GM12878 (cell line): Measurements from ENCODE around the gene DALRD3. TPM values are rescaled to one million over a fixed set of nuclear protein-coding genes. Genes with fewer than 3 reads are reported as not detected.

Source experiments
- ATAC-seq: fragments of 200-7000 bp; cut with Tn5 transposase; 3 replicates; pipeline ENCODE4 v1.9.1; 2020; ENCODE audit warnings: mild to moderate bottlenecking, moderate library complexity
- BruUV-seq: library from RNA; stranded (reverse); fragments of 400-500 nt; replicated peaks from 2 replicates; lab custom pipeline; 2021; lab: Mats Ljungman, UMichigan
- CTCF ChIA-PET: fragments of 300-600 bp; sonication (Branson Sonifier 250); formaldehyde crosslinking; extraction: SDS; loops from one replicate; lab custom pipeline; 2021; ENCODE audit warnings: inconsistent platforms; lab: Yijun Ruan, JAX
- POLR2A ChIA-PET: fragments of 350-600 bp; formaldehyde crosslinking; extraction: SDS; loops from one replicate; lab custom pipeline; 2021; ENCODE audit warnings: inconsistent platforms; lab: Charles Lee
- RAD21 ChIA-PET: fragments of 300-600 bp; sonication (Branson Sonifier 250); formaldehyde crosslinking; loops from one replicate; lab custom pipeline; 2023; ENCODE audit warnings: antibody characterized with exemption; ENCODE audit not compliant: unreplicated experiment; lab: Charles Lee
- SMC1A ChIA-PET: fragments of 300-600 bp; sonication (Branson Sonifier 250); formaldehyde crosslinking; loops from one replicate; lab custom pipeline; 2023; ENCODE audit not compliant: unreplicated experiment, uncharacterized antibody; lab: Charles Lee
- DNase-seq: peaks from one replicate; pipeline ENCODE4 v3.0.0-alpha.2; 2011; ENCODE audit warnings: low read depth, low spot score
- FAIRE-seq: peaks from 3 replicates; lab custom pipeline; 2011; peaks lifted over from hg19 to GRCh38; lab: Jason Lieb, UNC
- H2AFZ ChIP-seq: 2 replicates; pipeline ENCODE4 v1.6.0; 2011; ENCODE audit warnings: low read depth, low read length, control low read depth; ENCODE audit not compliant: control insufficient read depth
- H3K27ac ChIP-seq: 2 replicates; pipeline ENCODE4 v1.5.1; 2011; ENCODE audit warnings: control low read depth; ENCODE audit not compliant: control insufficient read depth, insufficient read depth
- H3K27me3 ChIP-seq, 2 experiments: replicated peaks in 1 of 2; 2 replicates each; pipeline versions ENCODE4 v1.6.0 to v1.6.1; 2011; ENCODE audit warnings: low read length in 1 of 2; ENCODE audit not compliant: control insufficient read depth in 2 of 2, insufficient read depth in 2 of 2
- H3K36me3 ChIP-seq, 2 experiments: 2 replicates each; pipeline ENCODE4 v1.5.1; 2011; ENCODE audit warnings: low read length in 1 of 2; ENCODE audit not compliant: control insufficient read depth in 2 of 2, insufficient read depth in 2 of 2
- H3K4me1 ChIP-seq: 2 replicates; pipeline ENCODE4 v1.6.1; 2011; ENCODE audit warnings: mild to moderate bottlenecking, low read length, moderate library complexity, mixed read lengths; ENCODE audit not compliant: control insufficient read depth, insufficient read depth
- H3K4me2 ChIP-seq: 2 replicates; pipeline ENCODE4 v1.6.0; 2011; ENCODE audit warnings: control low read depth; ENCODE audit not compliant: control insufficient read depth, insufficient read depth
- H3K4me3 ChIP-seq: fragments of 200-600 bp; sonication (generic); 2 replicates; pipeline ENCODE4 v1.5.1; 2016
- H3K79me2 ChIP-seq: 2 replicates; pipeline ENCODE4 v1.6.0; 2011; ENCODE audit warnings: low read length; ENCODE audit not compliant: control insufficient read depth, insufficient read depth
- H3K9ac ChIP-seq: 2 replicates; pipeline ENCODE4 v1.8.0; 2011; ENCODE audit warnings: low read length, control low read depth, mixed read lengths; ENCODE audit not compliant: control insufficient read depth, insufficient read depth
- H3K9me3 ChIP-seq: replicated peaks from 3 replicates; pipeline ENCODE4 v1.5.1; 2011; ENCODE audit warnings: mild to moderate bottlenecking, low read length; ENCODE audit not compliant: control insufficient read depth, insufficient read depth
- H4K20me1 ChIP-seq: 2 replicates; pipeline ENCODE4 v1.6.0; 2011; ENCODE audit not compliant: control insufficient read depth, insufficient read depth
- CREM ChIP-seq: IDR thresholded peaks from 2 replicates; pipeline ENCODE4 v1.6.1; 2014; ENCODE audit warnings: antibody characterized with exemption, low read depth
- EGR1 ChIP-seq, 2 experiments: IDR thresholded peaks; 1 replicate in 1 of 2; 2 replicates in 1 of 2; pipeline ENCODE4 v1.6.1; 2011 to 2012; ENCODE audit warnings: low read depth in 2 of 2, low read length in 2 of 2, borderline replicate concordance in 1 of 2, mild to moderate bottlenecking in 1 of 2, moderate library complexity in 1 of 2
- GATAD2B ChIP-seq: fragments of 450-650 bp; conservative IDR thresholded peaks from 2 replicates; pipeline ENCODE4 v1.6.1; 2017; ENCODE audit warnings: low read depth, mild to moderate bottlenecking, moderate library complexity
- IKZF1 ChIP-seq: fragments of 450-650 bp; conservative IDR thresholded peaks from 2 replicates; pipeline ENCODE4 v1.6.1; 2017; ENCODE audit warnings: antibody characterized with exemption, mild to moderate bottlenecking
- NFYA ChIP-seq: IDR thresholded peaks from 2 replicates; pipeline ENCODE4 v1.6.1; 2011; ENCODE audit warnings: low read depth, mild to moderate bottlenecking, low read length, improper control_type of control experiment, borderline replicate concordance
- NR2F1 ChIP-seq: fragments of 450-650 bp; conservative IDR thresholded peaks from 2 replicates; pipeline ENCODE4 v1.6.1; 2017; ENCODE audit warnings: mild to moderate bottlenecking
- SMAD5 ChIP-seq: IDR thresholded peaks from 2 replicates; pipeline ENCODE4 v1.6.1; 2016; ENCODE audit warnings: antibody characterized with exemption, low read depth
- SPI1 ChIP-seq: IDR thresholded peaks from 2 replicates; pipeline ENCODE4 v1.6.1; 2011; ENCODE audit warnings: low read depth, mild to moderate bottlenecking, low read length, moderate library complexity, borderline replicate concordance; ENCODE audit not compliant: insufficient read depth
- ZBED1 ChIP-seq: IDR thresholded peaks from 2 replicates; pipeline ENCODE4 v1.6.1; 2016; ENCODE audit warnings: borderline replicate concordance
- WGBS: methylation state at CpG from one replicate; pipeline ENCODE4 v1.1.6; 2016; ENCODE audit warnings: low lambda C conversion rate; ENCODE audit not compliant: insufficient replicate concordance, insufficient coverage; ENCODE audit errors: missing lambda C conversion rate; 5-methylcytosine and 5-hydroxymethylcytosine counted together
- in situ Hi-C: fragments of 300-500 bp; cut with MboI; formaldehyde crosslinking; loops from 9 replicates; pipeline ENCODE4 v1.14.3; 2018; ENCODE audit warnings: mixed read lengths
- intact Hi-C: fragments of 100-400 bp; cut with micrococcal nuclease; formaldehyde crosslinking; loops from one replicate; pipeline ENCODE4 v1.14.2; 2022; ENCODE audit not compliant: unreplicated experiment
- polyA plus RNA-seq, 11 experiments: library from polyadenylated mRNA; depleted of rRNA in 4 of 11; unstranded in 6 of 11; stranded (reverse) in 5 of 11; fragments of >200 nt; fragmentation: Nextera tagmentation in 4 of 11; fragmentation: Illumina TruSeq in 1 of 11; extraction: Ambion mirVana in 4 of 11; extraction: Trizol in 1 of 11; gene quantifications; 1 replicate in 1 of 11; 2 replicates in 10 of 11; pipeline versions ENCODE4 v1.2.1 to v1.2.3, GENCODE V29; 2011 to 2016; ENCODE audit warnings: inconsistent platforms in 2 of 11, missing spikeins in 2 of 11, low read depth in 1 of 11
- total RNA-seq, 4 experiments: library from RNA; depleted of rRNA in 3 of 4; stranded (reverse); fragments of >200 nt in 3 of 4; fragmentation: Illumina TruSeq in 1 of 4; extraction: Trizol in 1 of 4; gene quantifications; 2 replicates each; pipeline versions ENCODE4 v1.2.1 to v1.2.3, GENCODE V29; 2013 to 2021
- TF ChIP-seq, protein P1 (sequence below): fragments of 450-650 bp; IDR thresholded peaks from 2 replicates; pipeline ENCODE4 v1.6.1; 2017; ENCODE audit warnings: mild to moderate bottlenecking, moderate library complexity
- TF ChIP-seq, protein P2 (sequence below): IDR thresholded peaks from 2 replicates; pipeline ENCODE4 v1.6.1; 2012; ENCODE audit warnings: improper control_type of control experiment, low read depth, low read length; ENCODE audit not compliant: insufficient replicate concordance

DALRD3 gene
- total and polyA plus RNA-seq, 10 of the 15 experiments (the other 5 are each of a cell fraction or from before 2014, with no cell fraction given): 10.1 to 28.2 (median 21.6) TPM

DNA sequence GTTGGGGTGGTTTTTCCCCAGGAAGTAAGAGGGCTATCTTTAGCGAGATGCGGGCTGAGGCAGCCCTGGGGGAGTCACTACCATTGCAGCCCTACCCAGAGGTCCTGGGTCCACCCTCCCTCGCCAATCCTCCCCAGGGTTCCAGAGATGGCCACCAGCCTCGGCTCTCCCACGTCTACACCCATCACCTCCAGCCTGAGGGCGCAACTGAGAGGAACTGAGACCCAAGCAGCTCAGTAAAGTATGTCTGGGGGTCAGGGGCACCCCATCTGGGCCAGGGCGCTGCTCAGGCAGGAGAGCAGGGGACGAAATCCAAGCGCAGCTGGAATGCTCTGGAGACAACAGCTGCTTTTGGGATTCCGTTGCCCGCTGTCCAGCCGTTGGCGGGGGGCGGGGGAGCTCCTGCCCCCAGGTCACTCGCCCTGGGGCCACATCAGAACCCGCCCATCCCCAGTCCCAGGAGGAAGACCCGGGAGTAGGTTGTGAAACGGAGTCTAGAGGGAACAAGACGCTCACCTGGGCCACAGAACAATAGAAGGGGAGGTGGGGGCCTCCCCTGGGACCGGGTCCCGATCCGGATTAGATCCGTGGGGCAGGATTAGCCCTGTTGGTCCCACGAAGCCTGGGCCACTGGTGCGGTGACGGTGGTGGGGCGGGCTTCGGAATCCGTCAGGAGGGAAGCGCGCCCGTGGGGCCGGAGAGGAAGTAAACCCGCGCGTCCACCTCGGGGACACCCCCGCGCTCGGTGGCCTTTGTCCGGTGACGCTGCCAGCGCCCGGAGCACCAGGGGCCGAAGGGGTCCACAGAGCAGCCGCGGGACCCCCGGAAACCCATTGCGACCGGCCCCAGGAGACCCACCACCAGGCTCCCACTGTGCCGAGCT is 2.2 kb upstream of the DALRD3 start:
- H3K27ac ChIP-seq: peak overlapping the region; percentile 94
- CTCF ChIA-PET: interaction anchor here (0.5 to 5.9 kb wide), 12 partner anchors 8 to 584 kb away, joined by 3 to 83 read pairs (median 4); partner anchors contain the start of genes IMPDH2, KLHDC8B, P4HTM and QRICH1
- intact Hi-C loops: loop anchor here (1.0 to 10.0 kb wide), 5 partner anchors 13 to 654 kb away; partner anchors contain the start of genes APEH, P4HTM, QRICH1 and USP4
- H3K9ac ChIP-seq: peak overlapping the region; percentile 81
- under 1% methylated on average over 51 of the region's 51 CpGs for WGBS
- ATAC-seq (peak; percentile 10), DNase-seq (no peak), FAIRE-seq (no peak)
- no peaks in the 10 kb centered on the region for H3K27me3 ChIP-seq
- RAD21 ChIA-PET: interaction anchor here (0.7 to 4.1 kb wide), 10 partner anchors 13 to 555 kb away, joined by 3 to 40 read pairs (median 4); partner anchors contain the start of genes P4HTM, QRICH1, USP4 and WDR6
- peaks cover 45% of the 10 kb centered on the region for H3K79me2 ChIP-seq
- in situ Hi-C loops: no loop called here
- H2AFZ ChIP-seq: no peak overlapping the region; the same call in 1 of the 2 replicates
- H3K36me3 ChIP-seq: peaks cover 13 to 16% of the 10 kb centered on the region in 2 experiments
- no peaks in the 10 kb centered on the region for H4K20me1 ChIP-seq
- SMC1A ChIA-PET: interaction anchor here (0.6 to 6.1 kb wide), 10 partner anchors 9 to 585 kb away, joined by 3 to 31 read pairs (median 4); partner anchors contain the start of genes IMPDH2, P4HTM, QRICH1 and WDR6
- peaks cover 19% of the 10 kb centered on the region for H3K4me1 ChIP-seq
- no peaks in the 10 kb centered on the region for H3K9me3 ChIP-seq
- H3K4me3 ChIP-seq: peak overlapping the region; percentile 95
- peak overlapping the region; percentile 83 for H3K4me2 ChIP-seq
- BruUV-seq: TSS peak; percentile 91
- POLR2A ChIA-PET: interaction anchor here (0.5 to 4.3 kb wide), 18 partner anchors 8 to 450 kb away, joined by 3 to 69 read pairs (median 5); partner anchors contain the start of genes DAG1, IMPDH2, P4HTM and QRICH1
- no peak for TF ChIP-seq ZBED1
- TF ChIP-seq, protein P1, sequence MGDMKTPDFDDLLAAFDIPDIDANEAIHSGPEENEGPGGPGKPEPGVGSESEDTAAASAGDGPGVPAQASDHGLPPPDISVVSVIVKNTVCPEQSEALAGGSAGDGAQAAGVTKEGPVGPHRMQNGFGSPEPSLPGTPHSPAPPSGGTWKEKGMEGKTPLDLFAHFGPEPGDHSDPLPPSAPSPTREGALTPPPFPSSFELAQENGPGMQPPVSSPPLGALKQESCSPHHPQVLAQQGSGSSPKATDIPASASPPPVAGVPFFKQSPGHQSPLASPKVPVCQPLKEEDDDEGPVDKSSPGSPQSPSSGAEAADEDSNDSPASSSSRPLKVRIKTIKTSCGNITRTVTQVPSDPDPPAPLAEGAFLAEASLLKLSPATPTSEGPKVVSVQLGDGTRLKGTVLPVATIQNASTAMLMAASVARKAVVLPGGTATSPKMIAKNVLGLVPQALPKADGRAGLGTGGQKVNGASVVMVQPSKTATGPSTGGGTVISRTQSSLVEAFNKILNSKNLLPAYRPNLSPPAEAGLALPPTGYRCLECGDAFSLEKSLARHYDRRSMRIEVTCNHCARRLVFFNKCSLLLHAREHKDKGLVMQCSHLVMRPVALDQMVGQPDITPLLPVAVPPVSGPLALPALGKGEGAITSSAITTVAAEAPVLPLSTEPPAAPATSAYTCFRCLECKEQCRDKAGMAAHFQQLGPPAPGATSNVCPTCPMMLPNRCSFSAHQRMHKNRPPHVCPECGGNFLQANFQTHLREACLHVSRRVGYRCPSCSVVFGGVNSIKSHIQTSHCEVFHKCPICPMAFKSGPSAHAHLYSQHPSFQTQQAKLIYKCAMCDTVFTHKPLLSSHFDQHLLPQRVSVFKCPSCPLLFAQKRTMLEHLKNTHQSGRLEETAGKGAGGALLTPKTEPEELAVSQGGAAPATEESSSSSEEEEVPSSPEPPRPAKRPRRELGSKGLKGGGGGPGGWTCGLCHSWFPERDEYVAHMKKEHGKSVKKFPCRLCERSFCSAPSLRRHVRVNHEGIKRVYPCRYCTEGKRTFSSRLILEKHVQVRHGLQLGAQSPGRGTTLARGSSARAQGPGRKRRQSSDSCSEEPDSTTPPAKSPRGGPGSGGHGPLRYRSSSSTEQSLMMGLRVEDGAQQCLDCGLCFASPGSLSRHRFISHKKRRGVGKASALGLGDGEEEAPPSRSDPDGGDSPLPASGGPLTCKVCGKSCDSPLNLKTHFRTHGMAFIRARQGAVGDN: 0 out of 2 replicates have a peak, but pooled peaks have one; percentile 9
- peak; percentile 2; the same call in 1 of the 2 replicates for TF ChIP-seq SMAD5
- 0 out of 2 replicates have a peak, but pooled peaks have one; percentile 21 for TF ChIP-seq CREM
- 0 out of 2 replicates have a peak, but pooled peaks have one; percentile 32 for TF ChIP-seq GATAD2B
- TF ChIP-seq NFYA: no peak
- TF ChIP-seq EGR1 (IDR thresholded peaks at IDR 0.05; ENCODE audit: borderline replicate concordance in 1 of 2, low read depth in 2 of 2, low read length in 2 of 2): peak in 1 of 2 experiments; percentile 30; a peak in 1 of 3 replicates
- peak; percentile 71; the same call in 1 of the 2 replicates for TF ChIP-seq SPI1
- peak; percentile 45; the same call in 1 of the 2 replicates for TF ChIP-seq IKZF1
- peak; percentile 78 for TF ChIP-seq NR2F1
- TF ChIP-seq, protein P2, sequence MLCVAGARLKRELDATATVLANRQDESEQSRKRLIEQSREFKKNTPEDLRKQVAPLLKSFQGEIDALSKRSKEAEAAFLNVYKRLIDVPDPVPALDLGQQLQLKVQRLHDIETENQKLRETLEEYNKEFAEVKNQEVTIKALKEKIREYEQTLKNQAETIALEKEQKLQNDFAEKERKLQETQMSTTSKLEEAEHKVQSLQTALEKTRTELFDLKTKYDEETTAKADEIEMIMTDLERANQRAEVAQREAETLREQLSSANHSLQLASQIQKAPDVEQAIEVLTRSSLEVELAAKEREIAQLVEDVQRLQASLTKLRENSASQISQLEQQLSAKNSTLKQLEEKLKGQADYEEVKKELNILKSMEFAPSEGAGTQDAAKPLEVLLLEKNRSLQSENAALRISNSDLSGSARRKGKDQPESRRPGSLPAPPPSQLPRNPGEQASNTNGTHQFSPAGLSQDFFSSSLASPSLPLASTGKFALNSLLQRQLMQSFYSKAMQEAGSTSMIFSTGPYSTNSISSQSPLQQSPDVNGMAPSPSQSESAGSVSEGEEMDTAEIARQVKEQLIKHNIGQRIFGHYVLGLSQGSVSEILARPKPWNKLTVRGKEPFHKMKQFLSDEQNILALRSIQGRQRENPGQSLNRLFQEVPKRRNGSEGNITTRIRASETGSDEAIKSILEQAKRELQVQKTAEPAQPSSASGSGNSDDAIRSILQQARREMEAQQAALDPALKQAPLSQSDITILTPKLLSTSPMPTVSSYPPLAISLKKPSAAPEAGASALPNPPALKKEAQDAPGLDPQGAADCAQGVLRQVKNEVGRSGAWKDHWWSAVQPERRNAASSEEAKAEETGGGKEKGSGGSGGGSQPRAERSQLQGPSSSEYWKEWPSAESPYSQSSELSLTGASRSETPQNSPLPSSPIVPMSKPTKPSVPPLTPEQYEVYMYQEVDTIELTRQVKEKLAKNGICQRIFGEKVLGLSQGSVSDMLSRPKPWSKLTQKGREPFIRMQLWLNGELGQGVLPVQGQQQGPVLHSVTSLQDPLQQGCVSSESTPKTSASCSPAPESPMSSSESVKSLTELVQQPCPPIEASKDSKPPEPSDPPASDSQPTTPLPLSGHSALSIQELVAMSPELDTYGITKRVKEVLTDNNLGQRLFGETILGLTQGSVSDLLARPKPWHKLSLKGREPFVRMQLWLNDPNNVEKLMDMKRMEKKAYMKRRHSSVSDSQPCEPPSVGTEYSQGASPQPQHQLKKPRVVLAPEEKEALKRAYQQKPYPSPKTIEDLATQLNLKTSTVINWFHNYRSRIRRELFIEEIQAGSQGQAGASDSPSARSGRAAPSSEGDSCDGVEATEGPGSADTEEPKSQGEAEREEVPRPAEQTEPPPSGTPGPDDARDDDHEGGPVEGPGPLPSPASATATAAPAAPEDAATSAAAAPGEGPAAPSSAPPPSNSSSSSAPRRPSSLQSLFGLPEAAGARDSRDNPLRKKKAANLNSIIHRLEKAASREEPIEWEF: no peak
